Spinal cord (tissue), 10 donors: ENCODE results near the gene EHD4. TPM values are rescaled to one million over a fixed set of nuclear protein-coding genes. Genes with fewer than 3 reads are reported as not detected.

ENCODE experiments used
- DNase-seq, 6 donors: peaks; one replicate each; pipeline versions ENCODE4 v3.0.0 to v3.0.0-alpha.2; 2013 to 2015; ENCODE audit warnings: low spot score in 6 of 6, low read depth in 4 of 6
- H3K27ac ChIP-seq: one replicate; pipeline ENCODE4 v1.5.1; 2013; ENCODE audit warnings: low read depth, low read length, control low read depth
- H3K27me3 ChIP-seq: one replicate; pipeline ENCODE4 v1.6.1; 2013; ENCODE audit warnings: low read length; ENCODE audit not compliant: control insufficient read depth, insufficient read depth
- H3K36me3 ChIP-seq: one replicate; pipeline ENCODE4 v1.6.1; 2013; ENCODE audit warnings: low read length; ENCODE audit not compliant: control insufficient read depth, insufficient read depth
- H3K4me1 ChIP-seq: one replicate; pipeline ENCODE4 v1.6.1; 2013; ENCODE audit warnings: low read length; ENCODE audit not compliant: control insufficient read depth, insufficient read depth
- H3K4me3 ChIP-seq: one replicate; pipeline ENCODE4 v1.5.1; 2013; ENCODE audit warnings: low read depth, low read length, control low read depth
- H3K9me3 ChIP-seq: one replicate; pipeline ENCODE4 v1.6.1; 2013; ENCODE audit warnings: low read length; ENCODE audit not compliant: control insufficient read depth, insufficient read depth
- WGBS: methylation state at CpG from one replicate; pipeline ENCODE4 v1.1.5; 2013; ENCODE audit warnings: missing lambda C conversion rate; ENCODE audit not compliant: insufficient coverage; 5-methylcytosine and 5-hydroxymethylcytosine counted together
- polyA plus RNA-seq, 2 donors: library from polyadenylated mRNA; unstranded; fragments of 120-200 nt; gene quantifications; one replicate each; pipeline ENCODE4 v1.2.1, GENCODE V29; 2013; ENCODE audit not compliant: insufficient read length in 2 of 2
- total RNA-seq, 2 donors: library from RNA; depleted of rRNA in 1 of 2; stranded (reverse); fragments of 120-200 nt in 1 of 2; fragments of >200 nt in 1 of 2; gene quantifications; one replicate each; pipeline versions ENCODE4 v1.2.3 to v1.2.4, GENCODE V29; 2013 to 2014
- donor health status: healthy.

Gene EHD4
- total and polyA plus RNA-seq, 4 donors = 6.8 to 12.3 (median 8.5) TPM

DNA sequence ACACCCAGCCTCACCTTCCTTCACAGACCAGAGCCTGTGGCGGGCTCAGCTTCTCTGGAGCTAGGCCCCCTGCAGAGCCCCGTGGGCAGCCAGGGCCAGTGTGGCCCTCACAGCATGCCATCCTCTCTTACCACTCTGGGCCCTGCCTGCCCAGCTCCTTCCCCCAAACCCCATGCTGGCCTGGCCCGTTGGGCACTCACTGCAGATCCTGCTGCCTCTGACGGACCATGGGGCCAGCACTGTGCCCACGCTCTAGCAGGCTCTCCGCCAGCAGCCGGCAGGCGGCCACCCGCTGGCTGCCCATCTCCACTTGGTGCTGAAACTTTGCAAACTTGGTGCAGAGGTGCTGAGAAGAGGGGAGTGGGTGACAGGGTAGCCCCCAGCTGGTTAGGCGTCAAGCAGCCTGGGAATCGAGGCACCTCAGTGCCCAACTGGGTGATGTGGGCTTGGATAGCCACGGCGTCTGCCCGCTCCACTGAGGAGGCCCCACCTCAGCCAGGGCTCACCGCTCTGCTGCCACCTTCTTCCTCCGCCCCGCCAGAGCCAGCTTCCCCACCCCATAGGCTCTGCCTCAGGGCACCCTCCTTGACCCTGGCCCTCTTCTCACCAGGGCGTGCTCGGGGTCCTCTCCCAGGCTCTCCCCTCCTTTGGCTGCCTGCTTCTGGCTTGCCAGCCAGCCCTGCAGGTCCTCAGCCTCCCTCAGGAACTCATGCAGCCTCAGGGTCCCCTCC, 101.0 kb downstream of the EHD4 start:
- Histone ChIP-seq H3K27ac (no peak overlapping the region), H3K27me3 (no peaks in the 10 kb centered on the region)

DNA sequence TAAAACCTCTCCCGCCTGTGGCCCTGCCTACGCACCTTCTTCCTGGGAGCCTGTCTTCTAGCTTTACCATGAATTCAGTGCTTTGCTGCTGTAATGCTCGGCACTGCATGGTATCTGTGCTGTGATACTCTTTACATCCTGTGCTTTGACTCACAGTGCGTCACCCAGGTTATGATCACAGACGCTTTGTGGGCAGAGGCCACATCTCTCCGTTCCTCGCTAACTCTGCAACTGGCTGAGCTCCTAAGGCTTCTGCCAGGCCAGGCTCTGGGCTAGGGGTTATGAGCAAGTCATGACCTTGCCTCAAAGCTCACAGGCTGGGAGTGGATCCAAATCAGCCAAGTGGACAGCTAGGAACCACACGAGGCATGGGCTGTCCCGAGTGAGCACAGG, 101.7 kb downstream of the EHD4 start:
- Histone ChIP-seq H3K36me3 (peaks cover 6% of the 10 kb centered on the region), H3K9me3 (no peaks in the 10 kb centered on the region), H3K27me3 (no peaks in the 10 kb centered on the region), H3K4me3 (no peak overlapping the region), H3K4me1 (peaks cover 2% of the 10 kb centered on the region), H3K27ac (no peak overlapping the region)
- no peak for DNase-seq
- WGBS = 83% methylated on average over 9 of the region's 9 CpGs

More for the DNA sequence above, 101.0 kb downstream of the EHD4 start:
- no peak overlapping the region for H3K4me3 ChIP-seq
- 84% methylated on average over 18 of the region's 19 CpGs for WGBS
- no peaks in the 10 kb centered on the region for H3K9me3 ChIP-seq
- peaks cover 4% of the 10 kb centered on the region for H3K36me3 ChIP-seq
- DNase-seq = no peak
- no peaks in the 10 kb centered on the region for H3K4me1 ChIP-seq

DNA sequence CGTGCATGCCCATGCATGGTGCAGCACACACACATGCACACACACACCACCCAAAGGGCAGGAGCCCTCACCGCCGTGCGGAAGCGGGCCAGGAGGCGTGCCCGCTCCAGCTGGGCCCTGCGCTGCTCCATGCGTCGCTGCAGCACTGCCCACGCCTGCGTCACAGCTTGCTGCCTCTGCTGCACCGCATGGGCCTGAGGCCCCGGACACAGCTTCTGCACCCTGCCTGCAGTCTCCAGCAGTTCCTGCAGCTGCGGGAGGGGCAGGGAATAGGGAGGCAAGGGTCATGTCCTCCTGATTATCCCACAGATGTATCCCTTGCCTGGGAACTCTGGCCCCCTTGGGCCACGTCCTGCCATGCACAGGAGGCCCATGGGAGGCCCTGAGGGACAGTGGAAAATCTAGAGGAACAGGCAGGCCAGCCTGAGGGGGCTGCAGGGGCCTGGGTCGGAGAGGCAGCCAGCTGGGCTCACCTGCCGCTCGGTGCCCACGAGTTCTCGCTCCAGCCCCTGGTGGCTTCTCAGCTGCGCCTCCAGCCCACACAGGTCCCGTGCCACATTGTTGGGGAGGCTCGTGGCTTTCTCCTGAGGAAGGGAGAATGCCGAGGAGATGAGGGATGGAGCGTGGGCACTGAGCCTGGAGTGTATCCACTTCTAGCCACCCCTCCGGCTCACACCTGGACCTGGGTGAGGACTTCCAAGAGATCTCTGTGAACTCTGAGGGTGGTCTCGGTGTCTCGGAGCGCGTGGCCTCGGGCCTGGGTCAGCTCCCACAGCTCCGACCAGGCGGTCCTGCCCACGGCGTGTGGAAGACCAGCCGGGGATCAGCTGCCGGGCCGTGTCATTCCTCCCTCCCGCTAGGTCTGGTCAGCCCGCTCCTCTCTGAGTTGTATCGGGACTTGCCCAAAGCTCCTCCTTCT, 102.3 kb downstream of the EHD4 start:
- Histone ChIP-seq H3K4me3 (no peak overlapping the region), H3K9me3 (no peaks in the 10 kb centered on the region), H3K36me3 (peaks cover 8% of the 10 kb centered on the region), H3K27ac (no peak overlapping the region), H3K27me3 (no peaks in the 10 kb centered on the region), H3K4me1 (peaks cover 5% of the 10 kb centered on the region)
- no peak for DNase-seq
- WGBS = 82% methylated on average over 42 of the region's 42 CpGs

DNA sequence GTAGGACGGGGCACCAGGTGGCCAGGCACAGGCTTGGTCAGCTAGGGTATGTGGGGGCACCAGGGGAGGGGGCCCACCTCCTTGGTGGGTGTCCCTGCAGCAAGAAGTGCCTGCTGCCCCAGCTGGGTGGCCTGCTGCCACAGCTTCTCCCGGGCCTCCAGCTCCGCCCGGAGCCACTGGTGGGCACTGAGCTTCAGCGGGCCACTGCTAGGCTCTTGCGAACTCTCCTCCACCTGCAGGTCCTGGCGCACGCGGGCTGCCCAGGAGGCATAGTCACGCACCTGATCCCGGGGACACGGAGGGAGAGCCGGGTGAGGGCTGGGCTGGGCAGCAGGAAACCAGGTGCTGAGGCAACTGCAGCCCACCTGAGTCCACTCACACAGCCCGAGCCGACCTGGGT, 104.0 kb downstream of the EHD4 start:
- DNase-seq = no peak
- Histone ChIP-seq H3K27ac (no peak overlapping the region), H3K27me3 (no peaks in the 10 kb centered on the region), H3K9me3 (no peaks in the 10 kb centered on the region), H3K4me1 (peaks cover 5% of the 10 kb centered on the region), H3K4me3 (no peak overlapping the region), H3K36me3 (peaks cover 8% of the 10 kb centered on the region)
- 92% methylated on average over 15 of the region's 15 CpGs for WGBS

DNA sequence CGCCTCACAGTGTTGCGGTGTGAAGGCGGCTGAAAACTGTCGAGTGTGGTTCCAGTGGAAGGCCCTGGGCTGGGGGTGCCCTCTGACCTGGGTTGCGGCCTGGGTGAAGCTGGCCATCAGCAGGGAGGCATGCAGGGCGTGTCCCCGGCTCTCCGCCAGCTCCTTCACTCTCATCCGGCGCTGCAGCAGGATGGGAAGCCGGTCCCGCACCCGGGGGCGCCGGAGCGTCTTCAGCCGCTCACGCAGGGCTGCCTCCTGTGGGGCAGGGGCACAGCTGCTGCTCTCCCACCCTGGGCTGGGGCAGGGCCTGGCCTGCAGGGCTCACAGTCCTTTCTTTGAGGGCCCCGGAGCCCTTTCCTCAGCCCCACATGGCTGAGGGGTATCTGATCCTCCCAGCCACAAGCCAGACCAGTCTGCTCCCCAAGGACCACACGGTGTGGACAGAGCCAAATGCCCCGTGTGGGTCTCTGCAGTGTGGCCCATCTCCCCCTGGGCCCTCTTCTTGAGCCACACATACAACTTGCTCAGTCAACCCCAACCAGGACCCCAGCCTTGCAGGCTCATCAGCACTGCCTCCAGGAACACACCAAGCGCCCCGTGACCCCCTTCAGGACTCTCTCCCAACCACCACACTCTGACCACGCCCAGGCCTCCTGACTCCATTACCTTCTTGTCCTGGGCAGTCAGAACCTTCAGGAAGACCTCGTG, 105.3 kb downstream of the EHD4 start:
- no peak for DNase-seq
- H3K4me3 ChIP-seq = no peak overlapping the region
- H3K27me3 ChIP-seq = no peaks in the 10 kb centered on the region
- H3K36me3 ChIP-seq = peaks cover 8% of the 10 kb centered on the region
- WGBS = 81% methylated on average over 25 of the region's 25 CpGs
- H3K27ac ChIP-seq = no peak overlapping the region
- H3K9me3 ChIP-seq = no peaks in the 10 kb centered on the region
- peaks cover 8% of the 10 kb centered on the region for H3K4me1 ChIP-seq

DNA sequence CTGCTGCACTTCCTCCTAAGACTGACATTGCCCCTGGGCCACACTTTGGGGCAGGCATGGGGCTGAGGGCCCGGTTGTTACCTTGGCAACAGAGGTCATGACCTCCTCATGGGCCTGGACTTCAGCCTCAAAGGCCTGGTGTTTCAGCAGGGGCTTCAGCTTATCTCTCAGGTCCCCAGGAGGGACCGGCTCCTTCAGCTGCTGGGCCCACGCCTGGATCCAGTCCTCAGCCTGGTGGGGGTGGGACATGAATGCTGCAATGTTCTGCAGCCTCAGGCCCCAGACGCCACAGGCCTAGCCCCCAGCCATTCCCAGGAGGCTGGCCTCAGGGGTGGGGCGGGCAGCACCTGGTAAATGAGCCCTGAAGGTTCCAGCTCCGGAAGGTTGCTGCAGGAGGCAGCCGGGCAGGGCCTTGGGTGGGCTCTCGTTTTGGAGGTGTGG, 106.1 kb downstream of the EHD4 start:
- Histone ChIP-seq H3K27me3 (no peaks in the 10 kb centered on the region), H3K36me3 (peaks cover 11% of the 10 kb centered on the region), H3K9me3 (no peaks in the 10 kb centered on the region), H3K4me1 (peaks cover 13% of the 10 kb centered on the region), H3K4me3 (no peak overlapping the region), H3K27ac (no peak overlapping the region)
- DNase-seq = no peak
- 53% methylated on average over 8 of the region's 8 CpGs for WGBS

DNA sequence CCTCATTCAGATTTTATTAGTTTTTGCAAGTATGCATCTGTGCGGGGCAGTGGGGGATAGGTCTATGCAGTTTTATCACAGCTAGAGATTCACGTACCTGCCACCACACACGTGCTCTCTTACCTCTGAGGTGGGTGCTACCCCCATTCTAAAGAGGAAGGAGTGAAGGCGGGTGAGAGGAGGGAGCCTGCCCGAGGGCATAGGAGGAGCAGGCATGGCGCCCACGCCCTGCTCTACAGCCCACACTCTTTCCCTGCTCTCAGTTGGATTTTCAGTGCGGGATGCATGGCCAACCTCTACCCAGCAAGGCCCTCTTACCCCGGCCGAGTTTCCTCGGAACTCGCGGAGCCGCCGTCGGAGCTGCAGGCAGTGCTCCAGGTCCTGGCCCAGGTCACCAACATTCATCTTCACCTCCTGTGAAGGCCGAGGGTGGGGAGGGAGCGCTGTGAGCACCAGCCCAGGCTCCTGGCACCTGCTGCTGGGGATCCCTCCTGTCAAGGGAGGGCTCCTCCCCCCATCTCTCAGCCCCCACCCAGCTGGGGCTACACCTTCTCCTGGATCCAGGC, 106.8 kb downstream of the EHD4 start:
- no peaks in the 10 kb centered on the region for H3K27me3 ChIP-seq

DNA sequence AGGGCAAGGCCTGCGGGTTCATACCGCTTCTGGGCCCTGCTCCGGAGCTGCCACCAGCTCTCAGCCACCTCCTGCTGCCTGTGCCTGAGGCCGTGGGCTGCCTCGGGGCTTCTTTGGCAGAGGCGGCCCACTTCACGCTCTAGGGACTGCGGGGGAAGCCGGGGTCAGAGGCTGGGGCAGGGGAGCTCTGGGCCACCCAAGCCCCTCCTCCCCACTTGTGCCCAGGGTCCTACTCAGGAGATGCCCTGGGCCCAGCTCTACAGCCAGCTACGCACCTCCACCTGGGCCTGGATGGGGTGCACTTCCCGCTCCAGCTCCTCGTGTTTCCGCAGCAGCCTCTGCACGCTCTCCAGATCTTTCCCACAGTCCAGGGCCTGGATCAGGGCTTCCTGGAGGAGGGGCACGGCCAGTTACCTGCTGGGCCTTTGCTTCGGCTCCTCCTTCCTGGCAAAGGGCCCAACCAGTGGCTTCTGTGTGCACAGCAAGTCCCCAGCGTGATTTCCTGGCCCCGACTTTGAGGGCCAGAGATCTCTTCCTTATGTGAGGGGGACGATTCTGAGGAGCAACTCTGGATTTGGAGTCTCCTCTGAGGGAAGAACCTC, 109.7 kb downstream of the EHD4 start:
- whole genome bisulfite sequencing = 68% methylated on average over 13 of the region's 19 CpGs
- Histone ChIP-seq H3K36me3 (peaks cover 11% of the 10 kb centered on the region), H3K9me3 (no peaks in the 10 kb centered on the region), H3K27ac (no peak overlapping the region), H3K4me1 (peaks cover 13% of the 10 kb centered on the region), H3K27me3 (no peaks in the 10 kb centered on the region), H3K4me3 (no peak overlapping the region)
- no peak for DNase-seq

More for the DNA sequence above, 106.8 kb downstream of the EHD4 start:
- no peak for DNase-seq
- H3K36me3 ChIP-seq = peaks cover 11% of the 10 kb centered on the region
- 79% methylated on average over 7 of the region's 18 CpGs for WGBS
- H3K27ac ChIP-seq = no peak overlapping the region
- peaks cover 13% of the 10 kb centered on the region for H3K4me1 ChIP-seq
- H3K4me3 ChIP-seq = no peak overlapping the region
- H3K9me3 ChIP-seq = no peaks in the 10 kb centered on the region
